Regular cardiac myocyte (primary cell): ENCODE data around the gene TP53TG5. TPM values are rescaled to one million over a fixed set of nuclear protein-coding genes. Genes with fewer than 3 reads are reported as not detected.

Experiments used
- total RNA-seq: library from RNA; depleted of rRNA; stranded (reverse); fragments of >200 nt; gene quantifications from 2 replicates; pipeline ENCODE4 v1.2.3, GENCODE V29; 2014

The TP53TG5 gene
- under 0.01 TPM in 1 of 2 replicates, not detected in the other for total RNA-seq

DNA sequence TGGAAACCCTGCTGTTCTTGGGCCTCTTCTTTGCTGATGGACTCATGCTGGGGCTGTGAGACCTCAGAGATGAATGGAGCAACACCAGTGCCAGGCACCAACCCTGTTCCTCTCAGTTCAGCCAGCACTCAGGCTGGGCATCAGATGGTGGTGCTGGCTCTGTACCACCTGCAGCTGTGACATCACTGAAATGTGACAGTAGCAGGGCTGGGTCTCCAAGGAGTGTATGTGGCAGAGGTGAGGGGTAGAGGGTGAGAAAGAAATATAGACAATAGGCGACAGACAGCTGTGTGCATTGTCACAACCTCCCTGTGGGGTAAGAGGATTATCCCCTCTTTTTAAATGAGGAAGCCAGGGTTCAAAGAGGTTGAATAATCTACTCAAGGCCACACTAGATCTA is at the start of gene TP53TG5:
TP53TG5 (minus strand) TSS at position 135 of the 400 bp plus-strand sequence; CDS start at position 46, 89 bp downstream.

GRCh38 chr20:45415822-45416637 is 37.9 kb upstream of the TP53TG5 start, which contains the start of gene PIGT:
PIGT (plus strand) TSS chr20:45416141; CDS start chr20:45416157, 16 bp downstream.

DNA sequence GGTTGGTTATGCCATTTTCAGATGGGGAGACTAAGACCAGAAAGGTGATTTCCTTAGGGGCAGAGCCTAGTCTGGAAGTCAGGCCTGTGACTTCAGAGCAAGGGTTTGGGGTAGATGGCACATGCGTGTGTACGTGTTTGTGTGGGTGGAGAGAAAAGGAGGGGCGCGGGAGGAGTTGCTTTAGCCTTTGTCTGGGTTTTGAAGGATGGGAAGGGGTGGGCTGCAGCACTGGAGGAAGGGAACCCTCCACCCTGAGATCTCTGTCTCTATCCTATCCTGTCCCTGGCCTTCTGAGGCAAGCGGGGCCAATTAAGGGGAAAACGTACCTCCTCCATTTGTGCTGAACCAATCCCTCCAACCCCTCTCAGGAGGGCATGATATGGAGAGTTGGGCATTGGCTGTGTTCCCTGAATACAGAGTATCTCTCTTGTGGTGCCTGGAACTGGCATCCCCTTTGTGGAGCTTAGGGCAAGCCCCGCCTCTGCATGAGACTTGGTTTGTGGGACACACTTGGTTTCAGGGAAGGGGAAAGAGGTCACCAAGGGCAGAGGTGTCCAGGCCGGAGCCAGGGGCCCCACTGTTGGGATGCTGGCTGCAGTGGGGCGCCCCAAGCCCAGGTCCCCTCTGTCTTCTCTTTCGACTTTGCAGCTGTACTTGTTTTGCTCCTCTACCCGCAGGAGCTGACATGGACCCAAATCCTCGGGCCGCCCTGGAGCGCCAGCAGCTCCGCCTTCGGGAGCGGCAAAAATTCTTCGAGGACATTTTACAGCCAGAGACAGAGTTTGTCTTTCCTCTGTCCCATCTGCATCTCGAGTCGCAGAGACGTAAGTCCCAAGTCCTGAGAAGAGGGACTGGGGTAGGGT is 29.9 kb upstream of the TP53TG5 start, which contains the start of gene DBNDD2:
DBNDD2 (plus strand) TSS at position 507 of the 863 bp plus-strand sequence; CDS start at position 686, 179 bp downstream.

GRCh38 chr20:45362804-45363610 is 15.1 kb downstream of the TP53TG5 start, which contains the start of gene SYS1:
SYS1 (plus strand) TSS chr20:45363156; CDS start chr20:45363532, 376 bp downstream.

GRCh38 chr20:45347936-45348778 is 30.0 kb downstream of the TP53TG5 start, which contains the start of gene SDC4:
SDC4 (minus strand) TSS chr20:45348424; CDS start chr20:45348384, 40 bp downstream.

Other genes with a start within 250 kb of the TP53TG5 start
- not detected in 2 replicates for gene PI3, start 203.4 kb downstream of the TP53TG5 start, total RNA-seq
- not detected in 2 replicates for gene SEMG1, start 171.3 kb downstream of the TP53TG5 start, total RNA-seq
- gene SEMG2, start 157.0 kb downstream of the TP53TG5 start, total RNA-seq, result not detected in 2 replicates
- 0.58 TPM in 1 of 2 replicates, not detected in the other for gene SLPI, start 123.8 kb downstream of the TP53TG5 start, total RNA-seq
- not detected in 2 replicates for gene RBPJL, start 71.5 kb downstream of the TP53TG5 start, total RNA-seq
- 0.19 TPM in 1 of 2 replicates, not detected in the other for gene MATN4, start 70.0 kb downstream of the TP53TG5 start, total RNA-seq
- gene SDC4, start 29.9 kb downstream of the TP53TG5 start, total RNA-seq, result 102 and 106 TPM in 2 replicates
- gene SYS1, start 15.2 kb downstream of the TP53TG5 start, total RNA-seq, result 26.8 and 29.9 TPM in 2 replicates
- gene DBNDD2, start 30.0 kb upstream of the TP53TG5 start, total RNA-seq, result 1.4 and 3.5 TPM in 2 replicates
- 11.9 and 24.0 TPM in 2 replicates for gene PIGT, start 37.8 kb upstream of the TP53TG5 start, total RNA-seq
- gene WFDC2, start 91.4 kb upstream of the TP53TG5 start, total RNA-seq, result not detected in 2 replicates
- gene SPINT3, start 137.3 kb upstream of the TP53TG5 start, total RNA-seq, result not detected in 2 replicates
- gene WFDC6, start 161.2 kb upstream of the TP53TG5 start, total RNA-seq, result not detected in 2 replicates
- gene EPPIN, start 169.1 kb upstream of the TP53TG5 start, total RNA-seq, result not detected in 2 replicates
- not detected in 2 replicates for gene WFDC8, start 201.0 kb upstream of the TP53TG5 start, total RNA-seq